ENCODE measurements around the gene SMAD9. TPM values are rescaled to one million over a fixed set of nuclear protein-coding genes. Genes with fewer than 3 reads are reported as not detected.

Gene SMAD9
- total and polyA plus RNA-seq, 2 of the 4 experiments (the other 2 are of a cell fraction), result 3.2 to 4.8 TPM

GRCh38 chr13:36915896-36916640, 4.0 kb downstream of the SMAD9 start (continued):
- TF ChIP-seq ELK1 (IDR thresholded peaks at IDR 0.05; ENCODE audit: borderline replicate concordance, low read depth, low read length), result no peak

- Histone ChIP-seq H2BK5ac (ENCODE audit: low read depth, low read length, poor library complexity, severe bottlenecking) (no peak overlapping the region), H3K4me1 (ENCODE audit: control insufficient read depth, insufficient read depth, low read length) (peaks cover 7% of the 10 kb centered on the region), H4K91ac (ENCODE audit: insufficient read depth, low read depth, low read length) (no peak overlapping the region), H4K20me1 (ENCODE audit: insufficient read depth, low read length) (peaks cover 5% of the 10 kb centered on the region; the same call in 1 of the 2 replicates), H3K56ac (ENCODE audit: extremely low read depth, insufficient read depth, low read length) (no peak overlapping the region), H4K8ac (ENCODE audit: low read depth in 2 of 2, low read length in 2 of 2) (no peak overlapping the region), H4K5ac (ENCODE audit: low read depth, low read length) (no peak overlapping the region), H2AK5ac (ENCODE audit: low read depth, low read length) (0 out of 2 replicates have a peak overlapping the region, but pooled peaks have one; percentile 35), H3K27me3 (ENCODE audit: control insufficient read depth, insufficient read depth, low read length) (no peaks in the 10 kb centered on the region), H2BK20ac (ENCODE audit: low read depth, low read length) (no peak overlapping the region), H3K4ac (ENCODE audit: low read depth, low read length) (0 out of 2 replicates have a peak overlapping the region, but pooled peaks have one; percentile 36), H3K9ac (ENCODE audit: low read depth, low read length) (no peak overlapping the region), H2AK9ac (replicated peaks; ENCODE audit: low read depth, low read length, poor library complexity) (no peak overlapping the region), H3K27ac (ENCODE audit: insufficient read depth, low read length) (no peak overlapping the region), H3K14ac (replicated peaks; ENCODE audit: low read depth, low read length) (0 out of 2 replicates have a peak overlapping the region, but pooled peaks have one; percentile 52), H2BK15ac (ENCODE audit: low read depth, low read length) (no peak overlapping the region), H3K23ac (ENCODE audit: low read depth, low read length) (no peak overlapping the region; the same call in 1 of the 2 replicates), H3K9me1 (ENCODE audit: insufficient read depth, low read length) (peaks cover 15% of the 10 kb centered on the region), H3K18ac (ENCODE audit: low read depth, low read length) (peak overlapping the region; percentile 52), H3K36me3 (ENCODE audit: control insufficient read depth, insufficient read depth, low read length) (no peaks in the 10 kb centered on the region), H3K4me2 (ENCODE audit: low read depth, low read length) (no peak overlapping the region), H2AFZ (replicated peaks; ENCODE audit: low read length, poor library complexity) (peak overlapping the region; percentile 46), H3K79me1 (ENCODE audit: low read depth in 1 of 2, low read length in 2 of 2) (peaks cover 18 to 61% of the 10 kb centered on the region in 2 experiments), H3K4me3 (ENCODE audit: insufficient read depth, low read depth, low read length) (no peak overlapping the region), H2BK120ac (ENCODE audit: low read depth, low read length) (peak overlapping the region; percentile 53; the same call in 1 of the 2 replicates), H3K9me3 (ENCODE audit: control insufficient read depth, insufficient read depth, low read length) (no peaks in the 10 kb centered on the region)
- in situ Hi-C loops (cut with MboI; ENCODE audit: low sequenced_read_pairs), result no loop called here
- dilution Hi-C loops (cut with HindIII; ENCODE audit: low sequenced_read_pairs, unreplicated experiment), result no loop called here
- ATAC-seq (ENCODE audit: low read depth) (no peak), DNase-seq (no peak)
- WGBS, 2 experiments (ENCODE audit: extremely low coverage in 2 of 2, insufficient read length in 1 of 2), result no CpG with 5 or more reads among the region's 5 CpGs
- ChIA-PET POLR2A (ENCODE audit: unreplicated experiment) (no interaction called here), CTCF (no interaction called here)
- BruUV-seq (replicated peaks), result no TSS peak
- intact Hi-C loops (cut with micrococcal nuclease), result loop anchor here (5.0 kb wide), 1 partner anchor 33 kb away; no protein-coding TSS in a partner anchor
- no peak for TF ChIP-seq NFE2L2 (IDR thresholded peaks at IDR 0.05; ENCODE audit: low read depth, low read length)
- TF ChIP-seq, protein P1, sequence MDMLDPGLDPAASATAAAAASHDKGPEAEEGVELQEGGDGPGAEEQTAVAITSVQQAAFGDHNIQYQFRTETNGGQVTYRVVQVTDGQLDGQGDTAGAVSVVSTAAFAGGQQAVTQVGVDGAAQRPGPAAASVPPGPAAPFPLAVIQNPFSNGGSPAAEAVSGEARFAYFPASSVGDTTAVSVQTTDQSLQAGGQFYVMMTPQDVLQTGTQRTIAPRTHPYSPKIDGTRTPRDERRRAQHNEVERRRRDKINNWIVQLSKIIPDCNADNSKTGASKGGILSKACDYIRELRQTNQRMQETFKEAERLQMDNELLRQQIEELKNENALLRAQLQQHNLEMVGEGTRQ (IDR thresholded peaks at IDR 0.05; ENCODE audit: low read depth, low read length), result no peak
- no peak for TF ChIP-seq RFX5 (IDR thresholded peaks at IDR 0.05; ENCODE audit: low read depth, low read length)
- no peak for TF ChIP-seq MAFK (IDR thresholded peaks at IDR 0.05; ENCODE audit: low read depth, low read length)
- TF ChIP-seq MAZ (IDR thresholded peaks at IDR 0.05; ENCODE audit: borderline replicate concordance, low read depth, low read length), result no peak
- TF ChIP-seq POLR2A (IDR thresholded peaks at IDR 0.05; ENCODE audit: low read depth, low read length), result no peak
- no peak for TF ChIP-seq SMC3 (IDR thresholded peaks at IDR 0.05; ENCODE audit: low read depth, low read length)
- no peak for TF ChIP-seq ELK1 (IDR thresholded peaks at IDR 0.05; ENCODE audit: borderline replicate concordance, low read depth, low read length)
- no peak for TF ChIP-seq FOS (IDR thresholded peaks at IDR 0.05; ENCODE audit: low read depth, low read length)
- TF ChIP-seq, protein P2, sequence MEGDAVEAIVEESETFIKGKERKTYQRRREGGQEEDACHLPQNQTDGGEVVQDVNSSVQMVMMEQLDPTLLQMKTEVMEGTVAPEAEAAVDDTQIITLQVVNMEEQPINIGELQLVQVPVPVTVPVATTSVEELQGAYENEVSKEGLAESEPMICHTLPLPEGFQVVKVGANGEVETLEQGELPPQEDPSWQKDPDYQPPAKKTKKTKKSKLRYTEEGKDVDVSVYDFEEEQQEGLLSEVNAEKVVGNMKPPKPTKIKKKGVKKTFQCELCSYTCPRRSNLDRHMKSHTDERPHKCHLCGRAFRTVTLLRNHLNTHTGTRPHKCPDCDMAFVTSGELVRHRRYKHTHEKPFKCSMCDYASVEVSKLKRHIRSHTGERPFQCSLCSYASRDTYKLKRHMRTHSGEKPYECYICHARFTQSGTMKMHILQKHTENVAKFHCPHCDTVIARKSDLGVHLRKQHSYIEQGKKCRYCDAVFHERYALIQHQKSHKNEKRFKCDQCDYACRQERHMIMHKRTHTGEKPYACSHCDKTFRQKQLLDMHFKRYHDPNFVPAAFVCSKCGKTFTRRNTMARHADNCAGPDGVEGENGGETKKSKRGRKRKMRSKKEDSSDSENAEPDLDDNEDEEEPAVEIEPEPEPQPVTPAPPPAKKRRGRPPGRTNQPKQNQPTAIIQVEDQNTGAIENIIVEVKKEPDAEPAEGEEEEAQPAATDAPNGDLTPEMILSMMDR (conservative IDR thresholded peaks at IDR 0.05; ENCODE audit: low read depth, low read length), result no peak
Observed at GRCh38 chr13:36915106-36915505, 4.9 kb downstream of the SMAD9 start.
